ENCODE data around the gene ARHGEF2.

- TF ChIP-seq CTCF (conservative IDR thresholded peaks at IDR 0.05 in 1 of 2, IDR thresholded peaks at IDR 0.05 in 1 of 2; ENCODE audit: low read depth in 1 of 2, low read length in 2 of 2) = no peak
- no peak for TF ChIP-seq EZH2 (IDR thresholded peaks at IDR 0.05; ENCODE audit: low read length, missing control alignments)
These were observed 3.8 kb upstream of the ARHGEF2 start for GRCh38 chr1:155982106-155982505.

All from fibroblast of lung (primary cell).